Neuronal stem cell (in vitro differentiated cells): ENCODE data around the gene FILIP1L.

Experiments
- DNase-seq: peaks from one replicate; pipeline ENCODE4 v3.0.0-alpha.2; 2013; ENCODE audit warnings: low spot score
- H2AFZ ChIP-seq: one replicate; pipeline ENCODE4 v1.6.1; 2013; ENCODE audit warnings: mild to moderate bottlenecking, low read length, inconsistent platforms
- H2AK5ac ChIP-seq: 2 replicates; pipeline ENCODE4 v1.6.1; 2013; ENCODE audit warnings: low read depth, mild to moderate bottlenecking, inconsistent platforms, low read length, moderate library complexity, mixed read lengths
- H2BK120ac ChIP-seq: 2 replicates; pipeline ENCODE4 v1.6.1; 2013; ENCODE audit warnings: low read depth, mild to moderate bottlenecking, inconsistent platforms, low read length, moderate library complexity, mixed read lengths
- H2BK12ac ChIP-seq: one replicate; pipeline ENCODE4 v1.6.1; 2013; ENCODE audit warnings: low read length, inconsistent platforms
- H2BK15ac ChIP-seq: 2 replicates; pipeline ENCODE4 v1.6.1; 2013; ENCODE audit warnings: mild to moderate bottlenecking, low read length, inconsistent platforms, mixed read lengths
- H2BK5ac ChIP-seq: one replicate; pipeline ENCODE4 v1.6.1; 2013; ENCODE audit warnings: inconsistent platforms, mild to moderate bottlenecking, low read length, moderate library complexity
- H3K14ac ChIP-seq: one replicate; pipeline ENCODE4 v1.6.1; 2013; ENCODE audit warnings: low read length, inconsistent platforms
- H3K18ac ChIP-seq: 2 replicates; pipeline ENCODE4 v1.6.1; 2013; ENCODE audit warnings: low read length, inconsistent platforms
- H3K23ac ChIP-seq: 2 replicates; pipeline ENCODE4 v1.6.1; 2013; ENCODE audit warnings: low read depth, mild to moderate bottlenecking, mixed read lengths, low read length, inconsistent platforms; ENCODE audit not compliant: poor library complexity
- H3K27ac ChIP-seq: replicated peaks from 3 replicates; pipeline ENCODE4 v1.5.1; 2013; ENCODE audit warnings: low read length, inconsistent platforms
- H3K27me3 ChIP-seq, 3 experiments: 2 replicates each; pipeline ENCODE4 v1.6.1; 2013; ENCODE audit warnings: low read length in 3 of 3, mild to moderate bottlenecking in 2 of 3, inconsistent platforms in 1 of 3, low read depth in 1 of 3, mixed read lengths in 1 of 3, moderate library complexity in 1 of 3; ENCODE audit not compliant: control insufficient read depth in 3 of 3, insufficient read depth in 3 of 3
- H3K36me3 ChIP-seq, 2 donors: replicated peaks in 1 of 2; 2 replicates each; pipeline ENCODE4 v1.6.1; 2013; ENCODE audit warnings: low read length in 2 of 2; ENCODE audit not compliant: control insufficient read depth in 2 of 2, insufficient read depth in 2 of 2
- H3K4ac ChIP-seq: 2 replicates; pipeline ENCODE4 v1.6.1; 2013; ENCODE audit warnings: inconsistent platforms, mild to moderate bottlenecking, low read length, moderate library complexity
- H3K4me1 ChIP-seq, 2 donors: 1 replicate in 1 of 2; 2 replicates in 1 of 2; pipeline ENCODE4 v1.6.1; 2013; ENCODE audit warnings: low read length in 2 of 2, low read depth in 1 of 2; ENCODE audit not compliant: control insufficient read depth in 2 of 2, insufficient read depth in 1 of 2
- H3K4me2 ChIP-seq: one replicate; pipeline ENCODE4 v1.6.1; 2013; ENCODE audit warnings: mild to moderate bottlenecking, low read length, inconsistent platforms; ENCODE audit not compliant: insufficient read depth, poor library complexity, severe bottlenecking
- H3K4me3 ChIP-seq, 2 donors: 2 replicates each; pipeline ENCODE4 v1.5.1; 2013; ENCODE audit warnings: low read length in 2 of 2, mild to moderate bottlenecking in 2 of 2, inconsistent platforms in 1 of 2, moderate library complexity in 1 of 2
- H3K79me1 ChIP-seq: one replicate; pipeline ENCODE4 v1.6.1; 2013; ENCODE audit warnings: low read depth, mild to moderate bottlenecking, inconsistent platforms, low read length, moderate library complexity
- H3K9ac ChIP-seq: one replicate; pipeline ENCODE4 v1.6.1; 2013; ENCODE audit warnings: mild to moderate bottlenecking, low read depth, low read length, inconsistent platforms; ENCODE audit not compliant: poor library complexity
- H3K9me3 ChIP-seq, 2 donors: replicated peaks in 1 of 2; 2 replicates each; pipeline versions ENCODE3 to v1.6.1; 2013; ENCODE audit warnings: low read length in 2 of 2, mild to moderate bottlenecking in 2 of 2, inconsistent platforms in 1 of 2, low read depth in 1 of 2, mixed read lengths in 1 of 2, moderate library complexity in 1 of 2; ENCODE audit not compliant: control insufficient read depth in 2 of 2, insufficient read depth in 1 of 2
- H4K8ac ChIP-seq: one replicate; pipeline ENCODE4 v1.6.1; 2013; ENCODE audit warnings: low read depth, mild to moderate bottlenecking, inconsistent platforms, low read length, moderate library complexity
- H4K91ac ChIP-seq: one replicate; pipeline ENCODE4 v1.6.1; 2013; ENCODE audit warnings: low read length, low read depth, mild to moderate bottlenecking, inconsistent platforms; ENCODE audit not compliant: poor library complexity
- WGBS, 2 donors: extraction: QIAGEN DNeasy Blood & Tissue Kit; methylation state at CpG; one replicate each; pipeline ENCODE4 v1.1.7; 2013; ENCODE audit warnings: missing lambda C conversion rate in 2 of 2, mixed read lengths in 1 of 2; ENCODE audit not compliant: insufficient read length in 2 of 2, insufficient replicate concordance in 1 of 2; ENCODE audit errors: extremely low coverage in 2 of 2; 5-methylcytosine and 5-hydroxymethylcytosine counted together

The FILIP1L gene

GRCh38 chr3:99962703-99963102 lies 151.6 kb downstream of the FILIP1L start:
- H3K4ac ChIP-seq = no peak overlapping the region
- WGBS, 2 donors = no CpG with 5 or more reads among the region's 2 CpGs
- H4K8ac ChIP-seq = no peak overlapping the region
- no peak overlapping the region for H3K4me2 ChIP-seq
- no peak overlapping the region for H3K4me3 ChIP-seq
- no peak overlapping the region for H4K91ac ChIP-seq
- no peak overlapping the region for H2BK15ac ChIP-seq
- no peak overlapping the region for H3K9ac ChIP-seq
- H2BK120ac ChIP-seq = no peak overlapping the region
- H3K79me1 ChIP-seq = no peaks in the 10 kb centered on the region
- H3K27ac ChIP-seq = no peak overlapping the region
- no peak overlapping the region for H2BK5ac ChIP-seq
- H3K4me1 ChIP-seq = no peaks in the 10 kb centered on the region
- H3K18ac ChIP-seq = no peak overlapping the region
- no peaks in the 10 kb centered on the region for H3K36me3 ChIP-seq
- no peak overlapping the region for H3K23ac ChIP-seq
- H2AFZ ChIP-seq = no peak overlapping the region
- no peak overlapping the region for H2AK5ac ChIP-seq
- no peak for DNase-seq
- no peaks in the 10 kb centered on the region for H3K9me3 ChIP-seq
- no peak overlapping the region for H3K14ac ChIP-seq
- no peaks in the 10 kb centered on the region for H3K27me3 ChIP-seq
- no peak overlapping the region for H2BK12ac ChIP-seq

- WGBS, 2 donors = no CpG with 5 or more reads among the region's 7 CpGs
- H2BK120ac ChIP-seq = no peak overlapping the region
- H3K79me1 ChIP-seq = no peaks in the 10 kb centered on the region
- no peak overlapping the region for H3K23ac ChIP-seq
- no peak overlapping the region for H3K4me2 ChIP-seq
- no peaks in the 10 kb centered on the region for H3K9me3 ChIP-seq
- no peaks in the 10 kb centered on the region for H3K36me3 ChIP-seq
- no peak overlapping the region for H4K8ac ChIP-seq
- no peak overlapping the region for H3K4me3 ChIP-seq
- no peak overlapping the region for H2BK12ac ChIP-seq
- no peak overlapping the region for H2BK15ac ChIP-seq
- no peaks in the 10 kb centered on the region for H3K27me3 ChIP-seq
- H3K27ac ChIP-seq = no peak overlapping the region
- no peak overlapping the region for H4K91ac ChIP-seq
- no peak overlapping the region for H3K18ac ChIP-seq
- H3K9ac ChIP-seq = no peak overlapping the region
- no peak overlapping the region for H3K14ac ChIP-seq
- no peak overlapping the region for H3K4ac ChIP-seq
- no peak overlapping the region for H2AK5ac ChIP-seq
- DNase-seq = no peak
- H3K4me1 ChIP-seq = no peaks in the 10 kb centered on the region
- no peak overlapping the region for H2BK5ac ChIP-seq
- no peak overlapping the region for H2AFZ ChIP-seq
Measured at GRCh38 chr3:99961756-99962515, 152.4 kb downstream of the FILIP1L start.

GRCh38 chr3:99960941-99961340 lies 153.4 kb downstream of the FILIP1L start:
- H3K79me1 ChIP-seq = no peaks in the 10 kb centered on the region
- no peak overlapping the region for H3K18ac ChIP-seq
- H3K9me3 ChIP-seq = no peaks in the 10 kb centered on the region
- H2AK5ac ChIP-seq = no peak overlapping the region
- no peaks in the 10 kb centered on the region for H3K36me3 ChIP-seq
- no peak overlapping the region for H3K4me3 ChIP-seq
- no peak overlapping the region for H4K8ac ChIP-seq
- H3K4ac ChIP-seq = no peak overlapping the region
- H3K23ac ChIP-seq = no peak overlapping the region
- no peaks in the 10 kb centered on the region for H3K27me3 ChIP-seq
- H2BK12ac ChIP-seq = no peak overlapping the region
- no peak overlapping the region for H3K27ac ChIP-seq
- DNase-seq = no peak
- no peak overlapping the region for H2AFZ ChIP-seq
- no peak overlapping the region for H3K9ac ChIP-seq
- no peak overlapping the region for H2BK5ac ChIP-seq
- no peaks in the 10 kb centered on the region for H3K4me1 ChIP-seq
- no peak overlapping the region for H3K4me2 ChIP-seq
- H4K91ac ChIP-seq = no peak overlapping the region
- WGBS, 2 donors = no CpG with 5 or more reads among the region's 7 CpGs
- H3K14ac ChIP-seq = no peak overlapping the region
- H2BK120ac ChIP-seq = no peak overlapping the region
- no peak overlapping the region for H2BK15ac ChIP-seq

- no peaks in the 10 kb centered on the region for H3K27me3 ChIP-seq
- WGBS, 2 donors = no CpG with 5 or more reads among the region's 5 CpGs
Measured at GRCh38 chr3:99960123-99960878, 154.0 kb downstream of the FILIP1L start.

More at GRCh38 chr3:99960123-99960878, 154.0 kb downstream of the FILIP1L start:
- Histone ChIP-seq H3K27ac (no peak overlapping the region), H3K9ac (no peak overlapping the region), H2AK5ac (no peak overlapping the region), H2BK12ac (no peak overlapping the region), H2BK15ac (no peak overlapping the region), H2BK5ac (no peak overlapping the region), H4K91ac (no peak overlapping the region), H3K36me3 (no peaks in the 10 kb centered on the region), H3K4me2 (no peak overlapping the region), H3K4me1 (no peaks in the 10 kb centered on the region), H3K4ac (no peak overlapping the region), H3K4me3 (no peak overlapping the region), H2AFZ (no peak overlapping the region), H3K79me1 (no peaks in the 10 kb centered on the region), H3K14ac (no peak overlapping the region), H4K8ac (no peak overlapping the region), H3K9me3 (no peaks in the 10 kb centered on the region), H3K23ac (no peak overlapping the region), H2BK120ac (no peak overlapping the region), H3K18ac (no peak overlapping the region)
- DNase-seq = no peak
